GM21447 (cell line): Measurements from ENCODE around the gene SSR4.

Experiments
- ATAC-seq: cut with Tn5 transposase; IDR thresholded peaks from one replicate; pipeline ENCODE4 v1.9.1; 2021; ENCODE audit not compliant: unreplicated experiment

Gene SSR4

GRCh38 chrX:153780678-153781427, 13.6 kb upstream of the SSR4 start, which contains the start of gene SRPK3:
Gene SRPK3, plus strand, starts transcription at chrX:153781041. Its CDS starts 46 bp downstream, at chrX:153781087.
- no peak for ATAC-seq

DNA sequence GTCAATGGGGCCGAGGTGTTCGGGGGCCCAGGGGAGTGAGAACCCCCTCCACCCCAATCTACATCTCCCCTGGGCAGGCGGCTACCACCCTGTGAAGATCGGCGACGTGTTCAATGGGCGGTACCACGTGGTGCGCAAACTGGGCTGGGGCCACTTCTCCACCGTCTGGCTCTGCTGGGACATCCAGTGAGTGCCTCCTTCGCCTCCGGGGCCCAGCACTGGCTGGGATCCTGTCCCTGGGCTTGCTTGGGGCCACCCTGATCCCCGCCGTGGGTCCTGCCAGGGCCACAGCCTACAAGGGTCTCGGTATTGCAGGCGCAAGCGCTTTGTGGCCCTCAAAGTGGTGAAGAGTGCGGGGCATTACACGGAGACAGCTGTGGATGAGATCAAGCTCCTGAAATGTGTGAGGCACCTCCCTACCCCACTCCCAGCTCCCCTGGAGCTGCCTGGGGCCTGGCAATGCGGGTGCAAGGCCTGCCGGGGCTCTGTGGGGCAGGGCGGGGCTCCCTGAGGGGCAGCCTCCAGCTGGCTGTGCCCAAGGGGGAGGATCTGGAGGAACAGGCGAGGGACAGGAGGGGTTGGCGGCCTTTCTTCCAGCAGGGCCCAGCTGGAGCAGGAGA, 12.9 kb upstream of the SSR4 start:
- no peak for ATAC-seq

DNA sequence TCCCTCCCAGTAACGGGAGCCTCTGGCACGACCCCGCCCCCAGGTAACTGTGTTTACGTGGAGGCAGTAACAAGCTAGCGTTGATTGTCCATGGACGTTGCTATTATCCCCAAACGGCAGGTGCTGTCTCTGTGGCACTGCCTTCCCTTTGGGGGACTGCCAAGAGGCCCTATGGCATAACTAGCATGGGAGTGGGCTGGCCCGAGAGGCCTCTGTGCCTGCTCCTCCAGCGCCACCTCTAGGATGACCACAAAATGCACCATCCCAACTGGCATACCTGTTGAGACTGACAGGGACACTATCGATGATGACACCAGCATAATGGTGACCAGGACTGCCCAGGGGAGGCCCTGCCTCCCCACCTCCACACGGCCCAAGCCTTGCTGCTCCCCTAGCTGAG, 12.2 kb upstream of the SSR4 start:
- no peak for ATAC-seq

DNA sequence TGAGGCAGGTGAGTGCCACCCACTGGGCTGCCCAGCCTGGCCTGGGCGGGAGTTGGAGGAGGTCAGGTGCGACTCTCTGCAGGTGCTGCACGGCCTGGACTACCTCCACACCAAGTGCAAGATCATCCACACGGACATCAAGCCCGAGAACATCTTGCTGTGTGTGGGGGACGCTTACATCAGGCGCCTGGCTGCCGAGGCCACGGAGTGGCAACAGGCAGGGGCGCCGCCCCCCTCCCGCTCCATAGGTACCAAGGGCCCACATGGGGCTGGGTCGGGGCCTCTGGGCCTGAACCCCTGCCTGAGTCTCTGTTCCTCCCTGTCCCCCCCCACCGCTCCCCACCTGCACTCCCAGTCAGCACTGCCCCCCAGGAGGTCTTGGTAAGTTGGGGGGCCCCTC, 11.6 kb upstream of the SSR4 start:
- no peak for ATAC-seq

GRCh38 chrX:153783378-153784013, 11.0 kb upstream of the SSR4 start:
- ATAC-seq: no peak

DNA sequence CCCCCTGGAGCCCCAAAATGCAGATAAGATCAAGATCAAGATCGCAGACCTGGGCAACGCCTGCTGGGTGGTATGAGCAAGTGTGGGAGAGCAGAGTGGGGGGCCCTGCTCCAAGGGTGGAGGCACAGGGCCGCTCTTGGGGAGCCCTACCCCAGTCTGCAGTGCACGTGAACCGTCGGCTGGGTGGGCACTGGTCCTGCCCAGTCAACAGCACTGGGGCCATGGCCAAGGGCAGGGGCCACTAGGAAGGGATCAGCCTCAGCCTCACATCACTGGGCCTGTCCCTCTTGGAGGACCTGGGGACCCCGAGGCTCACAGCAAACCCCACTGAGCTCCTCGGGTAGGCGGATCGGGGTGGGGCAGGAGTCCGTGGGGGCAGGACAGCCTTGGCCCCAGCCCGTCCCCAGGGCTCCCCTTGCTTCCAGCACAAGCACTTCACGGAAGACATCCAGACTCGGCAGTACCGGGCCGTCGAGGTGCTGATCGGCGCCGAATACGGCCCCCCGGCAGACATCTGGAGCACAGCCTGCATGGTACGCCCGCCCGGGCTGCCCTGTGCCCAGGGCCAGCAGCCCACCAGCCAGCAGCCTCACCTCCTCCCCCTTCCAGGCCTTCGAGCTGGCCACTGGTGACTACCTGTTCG, 10.0 kb upstream of the SSR4 start:
- ATAC-seq: no peak

DNA sequence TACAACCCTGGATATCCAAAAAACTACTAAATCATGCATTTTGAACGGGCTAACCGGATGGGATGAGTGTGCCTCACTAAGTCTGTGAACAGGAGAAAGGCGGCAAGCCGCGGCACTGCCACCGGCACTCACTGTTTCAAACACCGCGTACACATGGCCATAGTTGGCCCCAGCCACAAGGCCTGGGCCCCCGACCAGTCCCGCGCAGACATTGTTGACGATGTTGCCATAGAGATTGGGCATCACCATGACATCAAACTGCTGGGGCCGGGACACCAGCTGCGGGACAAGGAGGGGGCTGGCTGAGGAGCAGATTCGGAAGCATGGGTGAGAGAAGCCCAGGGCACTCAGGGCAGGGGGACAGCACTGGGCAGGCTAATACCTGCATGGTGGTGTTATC, 7.8 kb upstream of the SSR4 start:
- no peak for ATAC-seq

DNA sequence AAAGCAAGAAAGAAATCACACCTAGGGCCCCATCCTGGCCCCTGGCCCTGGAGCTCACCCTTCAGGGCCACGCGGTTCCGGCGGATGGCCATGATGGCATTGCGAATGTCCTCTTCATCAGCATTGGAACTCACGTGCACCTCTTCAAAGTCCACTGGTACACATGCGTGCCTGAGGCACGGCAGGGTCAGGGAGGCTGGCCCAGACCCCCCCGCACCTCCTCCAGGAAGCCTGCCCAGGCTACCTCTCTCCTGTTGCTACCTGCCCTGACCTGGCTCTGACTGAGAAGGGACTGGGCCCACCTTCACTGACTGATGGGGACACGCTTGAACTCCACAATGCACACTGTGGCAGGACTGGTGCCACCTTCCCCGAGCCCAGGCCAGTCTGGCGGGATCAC, 4.8 kb upstream of the SSR4 start:
- no peak for ATAC-seq

DNA sequence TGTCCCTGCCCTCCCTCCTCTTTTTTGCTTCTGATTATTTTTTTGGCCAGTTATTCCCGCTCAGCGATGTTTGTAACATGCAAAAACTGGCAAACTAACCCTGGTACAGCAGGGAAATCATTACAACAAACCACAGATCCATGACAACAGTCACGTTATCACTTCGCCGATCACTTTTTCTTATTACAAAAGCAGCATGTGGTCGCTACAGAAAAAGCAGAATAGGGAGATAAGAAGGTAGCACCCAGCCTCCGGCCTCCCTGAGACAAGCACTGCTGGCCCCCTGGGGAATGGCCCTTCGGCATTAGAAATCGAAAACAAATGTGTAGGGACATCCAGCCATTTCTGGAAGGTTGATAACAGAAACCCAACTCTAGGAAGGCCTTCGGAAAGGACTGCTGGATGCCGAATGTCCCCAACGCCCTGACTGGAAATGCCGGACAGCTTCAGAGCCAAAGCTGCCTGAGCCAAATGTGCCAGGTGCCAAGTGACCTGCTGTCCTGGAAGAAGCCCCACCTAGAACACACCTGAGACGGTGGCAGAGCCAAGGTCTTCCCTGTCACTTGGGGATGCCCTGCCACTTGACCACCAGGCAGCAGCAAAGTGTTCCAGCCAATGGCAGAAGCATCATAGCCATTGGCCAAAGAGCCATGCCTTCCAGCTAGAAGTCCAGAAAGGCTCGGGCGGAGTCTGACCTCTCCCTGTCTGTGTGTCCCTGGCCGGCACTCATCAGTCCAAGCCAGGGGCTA, 3.2 kb upstream of the SSR4 start:
- no peak for ATAC-seq

DNA sequence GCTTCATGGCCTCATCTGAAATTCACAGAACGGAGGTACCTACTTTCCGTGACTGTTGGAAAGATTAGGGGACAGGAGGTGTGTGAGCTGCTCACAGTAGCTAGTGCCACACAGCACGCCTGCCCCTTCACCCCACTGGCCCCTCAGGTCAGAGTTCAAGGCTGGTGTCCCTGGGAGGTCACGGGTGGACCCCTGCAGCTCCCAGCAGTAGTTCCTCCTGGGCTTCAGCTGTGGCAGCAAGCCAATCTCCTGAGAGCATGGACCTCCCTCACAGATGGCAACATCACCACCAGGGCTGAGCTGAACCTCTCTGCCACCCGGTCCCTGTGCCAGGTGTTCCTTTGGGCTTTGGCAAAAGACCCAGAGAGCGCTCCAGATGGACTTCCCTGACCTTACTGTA, 2.1 kb upstream of the SSR4 start:
- ATAC-seq: no peak

GRCh38 chrX:153793291-153793690, 1.2 kb upstream of the SSR4 start:
- ATAC-seq: no peak

- peak; percentile 5 for ATAC-seq
Measured at GRCh38 chrX:153794897-153795816, 689 bp downstream of the SSR4 start.

DNA sequence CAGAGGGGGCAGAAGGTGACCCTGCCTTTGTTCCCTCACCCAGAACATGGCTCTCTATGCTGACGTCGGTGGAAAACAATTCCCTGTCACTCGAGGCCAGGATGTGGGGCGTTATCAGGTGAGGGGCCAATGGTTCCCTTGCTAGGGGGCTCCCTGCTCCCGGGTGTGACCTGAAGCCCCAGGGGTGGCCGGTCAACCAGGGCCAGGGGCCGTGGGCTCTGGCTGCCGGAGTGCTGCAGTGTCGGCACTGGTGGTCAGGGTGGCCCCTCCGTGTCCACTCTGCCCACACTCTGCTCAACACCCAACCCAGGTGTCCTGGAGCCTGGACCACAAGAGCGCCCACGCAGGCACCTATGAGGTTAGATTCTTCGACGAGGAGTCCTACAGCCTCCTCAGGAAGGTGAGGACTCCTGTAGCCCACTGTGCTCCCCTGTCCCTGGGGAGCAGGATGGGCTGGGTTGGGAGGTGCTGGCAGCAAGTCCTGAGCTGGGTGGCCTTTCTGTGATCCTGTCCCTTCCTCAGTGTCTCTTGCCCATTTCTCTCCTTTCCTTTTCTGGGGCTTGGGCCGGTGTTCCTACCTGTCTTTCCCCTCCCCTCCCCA, 3.0 kb downstream of the SSR4 start:
- ATAC-seq: no peak

DNA sequence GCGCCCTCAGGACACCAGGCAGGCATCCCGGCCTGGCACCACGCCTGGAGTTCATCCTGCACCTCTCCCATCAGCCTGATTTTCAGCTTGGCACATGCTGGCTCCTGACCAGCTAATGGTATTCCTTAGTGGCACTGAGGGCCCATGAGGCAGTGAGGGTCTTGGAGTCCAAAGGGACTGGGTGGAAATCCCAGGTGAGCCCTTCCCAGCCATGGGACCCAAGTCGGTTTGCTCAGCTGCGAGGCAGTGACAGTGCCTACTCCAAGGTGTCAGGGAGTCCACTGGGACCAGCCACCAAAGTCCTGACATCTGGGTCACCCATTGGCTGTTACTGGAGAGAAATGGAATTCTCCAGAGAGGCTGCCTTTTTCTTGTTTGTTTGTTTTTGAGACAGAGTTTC, 4.9 kb downstream of the SSR4 start:
- ATAC-seq: no peak

DNA sequence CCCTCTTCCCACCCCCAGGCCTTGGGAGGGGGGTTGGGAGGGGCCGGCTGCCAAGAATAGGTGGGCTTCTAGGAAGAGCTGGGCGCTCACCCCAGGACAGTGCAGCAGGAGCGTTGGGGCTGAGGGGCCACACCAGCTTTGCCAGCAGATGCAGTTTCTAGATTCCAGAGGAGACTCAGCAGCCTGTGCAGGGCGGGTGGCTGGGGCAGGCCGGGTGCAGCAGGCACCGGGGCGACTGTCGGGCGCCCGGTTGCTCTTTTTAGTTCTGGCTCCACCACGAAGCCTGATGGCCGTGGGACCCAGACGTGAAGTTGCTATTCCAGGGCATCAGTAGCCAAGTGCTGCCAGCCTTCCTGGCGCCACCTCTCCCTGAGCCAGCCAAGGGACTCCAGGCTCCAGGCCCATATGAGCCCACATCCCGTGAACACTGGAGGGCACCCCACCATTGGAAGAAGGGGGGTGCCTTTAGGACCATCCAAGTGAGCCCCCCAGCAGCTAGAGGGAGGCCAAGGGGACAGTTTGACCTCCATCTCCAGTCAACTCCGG, 5.8 kb downstream of the SSR4 start:
- no peak for ATAC-seq

DNA sequence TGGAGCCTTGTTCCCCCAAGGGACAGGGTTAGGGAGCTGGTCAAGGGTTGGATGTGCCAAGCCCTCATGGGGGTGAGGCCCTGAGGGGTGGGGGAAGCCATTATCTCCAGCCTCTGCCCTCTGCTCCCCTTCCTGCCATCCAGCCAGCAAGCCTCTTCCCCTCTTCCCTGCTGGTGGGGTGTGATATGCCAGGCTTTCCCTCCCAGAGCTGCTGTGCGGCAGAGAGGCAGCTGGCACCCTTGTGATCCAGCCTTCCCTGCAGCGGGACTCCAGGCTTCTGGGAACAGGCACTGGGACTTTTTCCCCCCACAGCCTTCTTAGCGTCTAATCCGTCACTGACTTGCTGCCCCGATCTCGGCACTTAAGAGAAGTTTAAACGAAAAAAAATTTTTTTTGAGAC, 6.3 kb downstream of the SSR4 start:
- ATAC-seq: no peak

GRCh38 chrX:153801669-153802068, 7.2 kb downstream of the SSR4 start:
- no peak for ATAC-seq

DNA sequence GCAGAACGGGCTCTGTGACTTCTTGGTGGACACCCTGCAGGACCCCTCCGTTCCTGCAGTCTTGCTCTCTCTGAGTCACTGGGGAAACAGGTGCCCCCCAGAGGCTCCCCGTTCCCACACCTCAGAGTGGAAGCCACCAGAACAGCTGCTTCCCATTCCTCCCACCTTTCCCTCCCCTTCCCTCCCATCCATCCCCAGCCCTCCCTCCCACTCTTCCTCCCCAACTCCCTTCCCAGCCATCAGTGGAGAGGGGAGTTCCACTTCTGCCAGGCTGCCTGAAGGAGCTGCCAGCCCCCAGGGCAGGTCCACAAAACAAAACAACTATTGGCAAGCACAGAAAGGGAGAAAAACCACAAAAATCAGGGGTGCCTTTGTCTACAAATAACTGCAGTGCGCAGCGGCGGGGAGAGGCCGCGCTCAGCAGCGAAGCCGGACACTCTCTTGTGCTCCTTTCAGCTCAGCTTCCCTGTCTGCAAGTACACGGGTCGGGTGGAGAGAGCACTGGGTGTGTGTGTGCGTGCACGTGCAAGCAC, 8.1 kb downstream of the SSR4 start:
- no peak for ATAC-seq
